Motor neuron (in vitro differentiated cells): ENCODE results near the gene CBLN3. TPM values are rescaled to one million over a fixed set of nuclear protein-coding genes. Genes with fewer than 3 reads are reported as not detected.
"Not testable (repeated sequence)": the region's sequence is repeated elsewhere in the genome, so short reads cannot be mapped to it uniquely, and the experiment has no call there.

Experiments
- ATAC-seq, 8 experiments: fragments of 200-7000 bp; cut with Tn5 transposase; replicated peaks in 6 of 8; 2 replicates each; pipeline ENCODE4 v1.8.0; 2021; ENCODE audit warnings: mild to moderate bottlenecking in 8 of 8, moderate library complexity in 8 of 8
- H3K27ac ChIP-seq, 2 donors: fragments of 250-450 bp; sonication (Bioruptor Pico); 2 replicates each; pipeline ENCODE4 v1.9.0; 2021; ENCODE audit warnings: antibody characterized with exemption in 2 of 2, mild to moderate bottlenecking in 2 of 2, moderate library complexity in 1 of 2
- H3K4me1 ChIP-seq, 2 donors: fragments of 250-450 bp; sonication (Bioruptor Pico); replicated peaks in 1 of 2; 2 replicates each; pipeline ENCODE4 v1.6.1; 2021; ENCODE audit warnings: antibody characterized with exemption in 2 of 2, mild to moderate bottlenecking in 2 of 2, moderate library complexity in 1 of 2
- H3K4me3 ChIP-seq, 5 donors: fragments of 250-450 bp; sonication (Bioruptor Pico); 2 replicates each; pipeline ENCODE4 v1.9.0; 2021; ENCODE audit warnings: antibody characterized with exemption in 5 of 5, mild to moderate bottlenecking in 5 of 5, moderate library complexity in 4 of 5
- WGBS, 10 experiments: fragments of 450-650 bp; shearing (Covaris generic); methylation state at CpG; one replicate each; pipeline ENCODE4 v1.0.0; 2022; 5-methylcytosine and 5-hydroxymethylcytosine counted together
- in situ Hi-C, 9 experiments: fragments of 400-800 bp; cut with MboI; loops; one replicate each; pipeline ENCODE4 v1.15.0; 2021; ENCODE audit warnings: low sequenced_read_pairs in 9 of 9, low pct_unique_long_range_greater_than_20kb in 2 of 9; ENCODE audit not compliant: unreplicated experiment in 9 of 9
- total RNA-seq, 8 experiments: library from RNA; unstranded; fragments of 300-600 nt; gene quantifications; 2 replicates each; pipeline versions ENCODE4 v1.2.3 to v1.2.4, GENCODE V29; 2022

CBLN3 gene
- total RNA-seq, 8 experiments from 2014 or later = 0.16 to 7.9 (median 1.1) TPM

- ATAC-seq, H3K4me3 ChIP-seq, H3K4me1 ChIP-seq, H3K27ac ChIP-seq, in situ Hi-C loops: not testable (repeated sequence)
- 80 to 83% (median 83%) methylated on average over 1 of the region's 2 CpGs; no CpG with 5 or more reads in 7 of the 10 experiments for WGBS, 10 experiments
Observed at GRCh38 chr14:24450828-24451227, 21.4 kb upstream of the CBLN3 start.

GRCh38 chr14:24443053-24443665 lies 13.7 kb upstream of the CBLN3 start:
- H3K4me1 ChIP-seq = peaks cover 7 to 11% of the 10 kb centered on the region in 2 donors
- 0 to 45% (median 6%) methylated on average over 1 to 7 of the region's 7 CpGs for WGBS, 10 experiments
- in situ Hi-C loops = loop anchor here in 4 of 9 experiments (25.0 kb wide), 1 partner anchor 106 kb away; the partner anchor contains the start of genes ADCY4 (in 4 of the 4) and RIPK3 (in 4 of the 4)
- ATAC-seq = no peak
- H3K4me3 ChIP-seq = peak overlapping the region; percentile 60 to 82 (median 69)
- peak overlapping the region; percentile 68 to 73 for H3K27ac ChIP-seq

GRCh38 chr14:24442240-24443052 lies 13.0 kb upstream of the CBLN3 start, which contains the start of gene SDR39U1:
Gene SDR39U1 (minus strand): TSS chr14:24442776. CDS start chr14:24442769, 7 bp downstream.
- ATAC-seq = peak; percentile 77 to 93 (median 92)
- H3K4me3 ChIP-seq = peak within 1 kb of the TSS; percentile 60 to 82 (median 69)
- in situ Hi-C loops = loop anchor here in 4 of 9 experiments (25.0 kb wide), 1 partner anchor 105 kb away; the partner anchor contains the start of genes ADCY4 (in 4 of the 4) and RIPK3 (in 4 of the 4)
- H3K4me1 ChIP-seq = peaks cover 7 to 11% of the 10 kb centered on the region in 2 donors
- peak within 1 kb of the TSS; percentile 97 to 98 for H3K27ac ChIP-seq
- WGBS, 10 experiments = 0 to 7% (median 0%) methylated on average over 1 to 18 of the region's 52 CpGs; no CpG with 5 or more reads in 3 of the 10 experiments

- ATAC-seq = peak in 6 of 8 experiments; percentile 8 to 23 (median 16)
- in situ Hi-C loops = loop anchor here in 4 of 9 experiments (25.0 kb wide), 1 partner anchor 105 kb away; the partner anchor contains the start of genes ADCY4 (in 4 of the 4) and RIPK3 (in 4 of the 4)
- Histone ChIP-seq H3K4me3 (peak overlapping the region; percentile 60 to 82 (median 69)), H3K27ac (peak overlapping the region; percentile 97 to 98), H3K4me1 (peaks cover 7 to 11% of the 10 kb centered on the region in 2 donors)
- 0 to 10% (median 0%) methylated on average over 2 to 9 of the region's 12 CpGs; no CpG with 5 or more reads in 3 of the 10 experiments for whole genome bisulfite sequencing, 10 experiments
Observed at GRCh38 chr14:24441904-24442239, 12.4 kb upstream of the CBLN3 start.

- Histone ChIP-seq H3K27ac (peak overlapping the region; percentile 97 to 98), H3K4me1 (peaks cover 7 to 12% of the 10 kb centered on the region in 2 donors), H3K4me3 (peak overlapping the region; percentile 60 to 82 (median 69))
- in situ Hi-C loops = loop anchor here in 4 of 9 experiments (25.0 kb wide), 1 partner anchor 104 kb away; the partner anchor contains the start of genes ADCY4 (in 4 of the 4) and RIPK3 (in 4 of the 4)
- ATAC-seq = no peak
- 0 to 100% (median 51%) methylated on average over 1 to 5 of the region's 5 CpGs; no CpG with 5 or more reads in 3 of the 10 experiments for WGBS, 10 experiments
Observed at GRCh38 chr14:24441485-24441884, 12.0 kb upstream of the CBLN3 start.

- ATAC-seq = no peak
- peaks cover 7 to 15% of the 10 kb centered on the region in 2 donors for H3K4me1 ChIP-seq
- no peak overlapping the region for H3K27ac ChIP-seq
- H3K4me3 ChIP-seq = peak overlapping the region in 2 of 5 donors; percentile 60 to 69
- 40 to 100% (median 84%) methylated on average over 1 to 5 of the region's 8 CpGs; no CpG with 5 or more reads in 3 of the 10 experiments for WGBS, 10 experiments
- in situ Hi-C loops = loop anchor here in 4 of 9 experiments (25.0 kb wide), 1 partner anchor 104 kb away; the partner anchor contains the start of genes ADCY4 (in 4 of the 4) and RIPK3 (in 4 of the 4)
Observed at GRCh38 chr14:24440606-24441399, 11.3 kb upstream of the CBLN3 start.

- H3K4me3 ChIP-seq = no peak overlapping the region
- H3K4me1 ChIP-seq = peaks cover 7 to 15% of the 10 kb centered on the region in 2 donors
- 40 to 94% (median 75%) methylated on average over 1 to 7 of the region's 15 CpGs; no CpG with 5 or more reads in 3 of the 10 experiments for WGBS, 10 experiments
- ATAC-seq = no peak
- no peak overlapping the region for H3K27ac ChIP-seq
- in situ Hi-C loops = loop anchor here in 8 of 9 experiments (10.0 to 25.0 kb wide), 3 partner anchors 103 to 195 kb away; partner anchors contain the start of genes ADCY4 (in 8 of the 8), RIPK3 (in 8 of the 8) and TINF2 (in 1 of the 8)
Observed at GRCh38 chr14:24439830-24440605, 10.6 kb upstream of the CBLN3 start.

GRCh38 chr14:24439257-24439656 lies 9.8 kb upstream of the CBLN3 start:
- in situ Hi-C loops = loop anchor here in 8 of 9 experiments (10.0 to 25.0 kb wide), 3 partner anchors 102 to 194 kb away; partner anchors contain the start of genes ADCY4 (in 8 of the 8), RIPK3 (in 8 of the 8) and TINF2 (in 1 of the 8)
- ATAC-seq = no peak
- Histone ChIP-seq H3K4me1 (peaks cover 7 to 15% of the 10 kb centered on the region in 2 donors), H3K27ac (no peak overlapping the region), H3K4me3 (no peak overlapping the region)
- WGBS, 10 experiments = 0 to 67% (median 9%) methylated on average over 1 of the region's 1 CpG; no CpG with 5 or more reads in 7 of the 10 experiments

- H3K4me1 ChIP-seq = peaks cover 6 to 14% of the 10 kb centered on the region in 2 donors
- ATAC-seq = no peak
- WGBS, 10 experiments = 0 to 90% (median 66%) methylated on average over 1 to 7 of the region's 9 CpGs; no CpG with 5 or more reads in 2 of the 10 experiments
- no peak overlapping the region for H3K27ac ChIP-seq
- no peak overlapping the region for H3K4me3 ChIP-seq
- in situ Hi-C loops = loop anchor here in 8 of 9 experiments (10.0 to 25.0 kb wide), 3 partner anchors 101 to 194 kb away; partner anchors contain the start of genes ADCY4 (in 8 of the 8), RIPK3 (in 8 of the 8) and TINF2 (in 1 of the 8)
Observed at GRCh38 chr14:24438223-24439097, 9.0 kb upstream of the CBLN3 start.

- no peak overlapping the region for H3K27ac ChIP-seq
- in situ Hi-C loops = loop anchor here in 8 of 9 experiments (10.0 to 25.0 kb wide), 3 partner anchors 100 to 193 kb away; partner anchors contain the start of genes ADCY4 (in 8 of the 8), RIPK3 (in 8 of the 8) and TINF2 (in 1 of the 8)
- 100% methylated on average over 1 of the region's 2 CpGs; no CpG with 5 or more reads in 9 of the 10 experiments for WGBS, 10 experiments
Observed at GRCh38 chr14:24437736-24438067, 8.2 kb upstream of the CBLN3 start.

More at GRCh38 chr14:24437736-24438067, 8.2 kb upstream of the CBLN3 start:
- no peak for ATAC-seq
- Histone ChIP-seq H3K4me3 (no peak overlapping the region), H3K4me1 (peaks cover 4 to 12% of the 10 kb centered on the region in 2 donors)
